ENCODE measurements around the gene HAS3.

GRCh38 chr16:69055980-69056379 is 49.5 kb upstream of the HAS3 start:
- TF ChIP-seq, protein P1, sequence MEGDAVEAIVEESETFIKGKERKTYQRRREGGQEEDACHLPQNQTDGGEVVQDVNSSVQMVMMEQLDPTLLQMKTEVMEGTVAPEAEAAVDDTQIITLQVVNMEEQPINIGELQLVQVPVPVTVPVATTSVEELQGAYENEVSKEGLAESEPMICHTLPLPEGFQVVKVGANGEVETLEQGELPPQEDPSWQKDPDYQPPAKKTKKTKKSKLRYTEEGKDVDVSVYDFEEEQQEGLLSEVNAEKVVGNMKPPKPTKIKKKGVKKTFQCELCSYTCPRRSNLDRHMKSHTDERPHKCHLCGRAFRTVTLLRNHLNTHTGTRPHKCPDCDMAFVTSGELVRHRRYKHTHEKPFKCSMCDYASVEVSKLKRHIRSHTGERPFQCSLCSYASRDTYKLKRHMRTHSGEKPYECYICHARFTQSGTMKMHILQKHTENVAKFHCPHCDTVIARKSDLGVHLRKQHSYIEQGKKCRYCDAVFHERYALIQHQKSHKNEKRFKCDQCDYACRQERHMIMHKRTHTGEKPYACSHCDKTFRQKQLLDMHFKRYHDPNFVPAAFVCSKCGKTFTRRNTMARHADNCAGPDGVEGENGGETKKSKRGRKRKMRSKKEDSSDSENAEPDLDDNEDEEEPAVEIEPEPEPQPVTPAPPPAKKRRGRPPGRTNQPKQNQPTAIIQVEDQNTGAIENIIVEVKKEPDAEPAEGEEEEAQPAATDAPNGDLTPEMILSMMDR (IDR thresholded peaks at IDR 0.05): no peak
- no peak for TF ChIP-seq POLR2A (IDR thresholded peaks at IDR 0.05)
- no peak for TF ChIP-seq POLR2AphosphoS5 (IDR thresholded peaks at IDR 0.05)
